ENCODE data around the gene HK2.
"Not testable (repeated sequence)": the region's sequence is repeated elsewhere in the genome, so short reads cannot be mapped to it uniquely, and the experiment has no call there.

Gene HK2

DNA sequence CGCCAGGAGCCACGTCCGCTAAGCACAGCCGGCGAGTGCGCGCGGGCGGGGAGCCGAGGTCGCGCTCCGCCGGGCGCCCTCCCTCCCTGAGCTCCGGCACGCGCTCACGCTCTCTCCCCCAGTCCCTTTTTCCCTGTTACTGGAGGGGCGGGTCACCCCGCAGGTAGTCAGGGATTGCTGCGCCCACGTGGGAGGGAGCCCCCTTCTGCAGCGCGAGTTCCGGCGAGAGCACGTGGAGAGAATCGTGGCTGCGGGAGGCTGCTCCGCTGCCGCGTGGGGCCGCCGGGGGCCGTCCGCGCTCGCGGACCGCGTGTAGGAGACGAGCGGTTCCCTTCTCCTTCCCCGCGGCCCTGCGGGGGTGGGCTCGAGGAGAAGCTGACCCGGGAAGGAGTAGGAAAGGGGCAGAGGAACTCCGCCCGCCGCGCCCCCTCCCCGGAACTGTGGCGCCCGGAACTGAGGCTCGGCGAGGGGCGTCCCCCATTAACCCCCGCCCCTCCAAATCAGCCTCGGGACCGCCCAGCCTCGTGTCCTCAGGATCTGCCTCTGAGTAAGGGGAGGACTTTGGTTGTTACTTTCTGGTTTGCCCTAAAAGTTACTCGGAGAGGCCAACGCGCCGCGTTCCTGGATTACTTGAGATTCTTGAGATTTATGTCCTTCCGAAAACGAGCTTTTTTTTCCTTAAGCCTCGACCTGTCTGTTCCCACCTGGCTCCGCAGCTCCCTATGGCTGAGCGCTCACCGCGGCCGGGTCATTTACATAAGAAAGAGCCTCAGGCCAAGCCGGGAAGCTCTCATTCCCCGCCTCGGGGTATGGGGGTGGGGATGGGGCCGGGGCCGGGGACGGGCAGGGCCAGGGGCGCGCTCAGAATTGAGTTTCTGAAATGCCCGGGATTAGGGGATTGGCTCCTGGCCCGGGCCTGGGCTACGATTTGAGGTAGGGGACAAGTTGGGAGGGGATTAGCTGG is 1.1 kb downstream of the HK2 start:
- DNase-seq (ENCODE audit: low read depth, low spot score) = peak; percentile 64

DNA sequence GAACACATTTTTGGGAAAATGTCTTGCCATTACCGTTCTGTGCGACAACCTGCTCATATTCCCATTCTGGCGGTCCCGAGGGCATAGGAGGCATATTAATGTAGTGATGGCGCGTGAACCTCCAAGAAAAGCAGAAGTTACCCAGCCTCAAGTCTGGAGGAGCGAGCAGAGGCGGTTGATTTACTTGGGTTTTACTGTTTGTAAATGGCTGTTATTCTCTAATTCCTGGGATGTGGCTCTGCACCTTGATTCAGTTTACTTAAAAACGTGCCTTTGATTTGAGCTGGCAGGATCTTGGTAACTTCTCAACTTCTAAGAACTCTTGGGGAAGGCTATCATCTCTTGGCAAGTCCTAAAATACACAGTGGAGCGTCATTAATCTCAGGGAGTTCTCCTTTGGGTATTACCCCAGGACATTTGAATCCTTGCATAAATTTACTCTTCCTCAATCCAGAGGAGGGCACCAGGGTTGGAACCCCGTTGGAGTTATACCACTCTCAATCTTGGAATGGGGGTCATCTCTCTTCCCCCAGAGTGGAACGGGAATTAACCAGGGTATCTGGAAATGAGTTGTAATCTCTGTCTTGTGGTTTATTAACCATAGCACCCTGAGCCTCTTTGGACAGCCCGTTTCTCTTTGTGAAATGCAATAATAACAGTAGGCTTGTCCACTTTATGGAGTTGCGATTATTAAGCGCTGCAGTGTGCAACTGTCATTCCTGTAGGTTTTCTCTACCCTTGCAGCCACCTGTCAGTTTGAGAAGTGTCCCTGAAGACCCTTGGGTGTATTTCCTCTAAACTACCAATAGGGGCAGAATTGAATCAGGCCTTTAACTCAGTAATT is 2.1 kb downstream of the HK2 start:
- DNase-seq (ENCODE audit: low read depth, low spot score) = peak; percentile 49

DNA sequence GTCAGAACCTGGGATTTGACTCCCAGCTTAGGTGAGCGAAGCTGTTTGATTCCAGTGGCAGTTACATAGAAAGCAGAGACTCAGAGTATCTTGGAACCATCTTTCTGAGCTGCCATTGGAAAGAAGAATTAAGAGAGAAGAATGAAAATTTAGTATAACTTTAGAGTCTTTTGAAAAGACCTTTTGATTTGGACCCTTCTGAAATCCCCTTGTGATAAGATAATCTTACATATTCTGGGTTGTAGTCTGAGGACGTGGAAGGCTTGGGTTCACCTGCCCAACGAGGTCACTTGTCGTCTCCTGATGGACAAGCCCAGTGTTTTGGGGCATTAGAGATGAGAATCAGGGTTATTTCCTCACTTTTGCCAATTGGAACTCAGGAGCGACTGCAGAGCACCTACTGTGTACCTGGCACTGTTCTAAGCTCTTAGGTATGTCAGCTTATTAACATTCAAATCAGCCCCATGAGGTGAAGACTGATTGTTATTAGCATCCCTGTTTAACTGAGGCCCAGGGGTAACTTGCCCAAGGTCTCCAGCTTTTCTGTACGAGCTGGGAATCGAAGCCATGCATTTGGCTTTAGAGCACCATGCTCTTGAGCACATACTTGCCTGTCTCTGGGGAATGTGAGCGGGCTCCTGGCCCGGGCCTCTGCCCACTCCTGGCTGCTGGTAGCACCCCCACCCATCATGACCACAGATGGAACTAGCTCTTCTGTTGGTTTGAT is 2.9 kb downstream of the HK2 start:
- DNase-seq (ENCODE audit: low read depth, low spot score) = no peak

DNA sequence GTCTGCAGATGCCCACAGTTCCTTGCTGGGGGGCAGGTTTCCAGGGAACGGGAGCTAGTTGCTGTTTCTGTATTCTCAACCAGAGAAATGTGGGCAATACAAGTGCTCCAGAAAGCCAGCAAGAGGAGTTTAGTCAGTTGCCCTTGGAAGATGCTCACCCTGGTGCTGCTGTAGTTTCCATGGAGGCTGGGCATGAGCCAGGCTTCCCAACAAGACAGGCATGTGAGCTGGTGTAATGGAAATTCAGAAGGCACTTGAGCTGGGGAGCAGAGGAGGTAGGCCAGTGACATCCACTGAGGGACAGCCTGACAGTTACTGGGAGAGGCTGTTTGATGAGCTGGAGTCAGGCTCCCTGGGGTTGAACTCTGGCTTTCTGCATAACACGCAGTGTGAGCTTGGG is 7.7 kb downstream of the HK2 start:
- no peak for DNase-seq (ENCODE audit: low read depth, low spot score)

DNA sequence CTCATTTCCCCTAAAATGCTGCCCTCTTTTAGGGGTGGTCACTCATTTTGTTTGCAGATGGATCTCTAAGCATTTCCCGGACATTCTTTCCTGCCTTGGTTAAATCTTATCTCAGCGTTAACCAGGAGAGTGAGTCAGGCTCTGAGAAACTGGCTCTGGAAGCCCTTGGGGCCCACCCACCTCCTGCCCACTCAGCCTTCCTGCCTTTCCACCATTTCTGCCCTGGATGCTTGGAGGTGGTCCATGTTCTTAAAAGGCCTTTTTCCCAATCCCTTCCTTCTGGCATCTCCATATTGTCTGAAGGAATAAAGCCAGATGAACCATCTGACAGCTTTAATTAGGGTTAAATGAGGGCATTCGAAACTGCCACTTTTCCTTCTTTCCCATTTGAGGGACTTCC is 9.5 kb downstream of the HK2 start:
- peak; percentile 80 for DNase-seq (ENCODE audit: low read depth, low spot score)

DNA sequence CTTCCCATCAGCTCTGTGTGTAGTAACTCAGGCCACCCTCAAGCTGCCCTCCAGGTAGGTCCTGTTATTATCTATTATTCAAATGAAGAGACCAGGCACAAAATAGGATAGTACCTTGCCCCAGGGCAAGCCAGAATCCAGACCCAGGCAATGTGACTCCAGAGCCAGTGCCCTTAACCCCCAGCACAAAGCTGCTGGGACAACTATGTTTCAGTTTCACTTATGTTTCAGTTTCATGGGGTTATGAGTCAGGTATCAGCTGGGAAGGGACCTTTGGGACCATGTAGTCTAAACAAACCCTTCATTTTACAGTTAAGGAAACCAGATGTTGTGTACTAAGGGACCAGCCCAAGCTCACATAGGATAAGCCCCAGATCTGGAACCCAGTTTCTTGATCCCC is 10.0 kb downstream of the HK2 start:
- peak; percentile 43 for DNase-seq (ENCODE audit: low read depth, low spot score)

DNA sequence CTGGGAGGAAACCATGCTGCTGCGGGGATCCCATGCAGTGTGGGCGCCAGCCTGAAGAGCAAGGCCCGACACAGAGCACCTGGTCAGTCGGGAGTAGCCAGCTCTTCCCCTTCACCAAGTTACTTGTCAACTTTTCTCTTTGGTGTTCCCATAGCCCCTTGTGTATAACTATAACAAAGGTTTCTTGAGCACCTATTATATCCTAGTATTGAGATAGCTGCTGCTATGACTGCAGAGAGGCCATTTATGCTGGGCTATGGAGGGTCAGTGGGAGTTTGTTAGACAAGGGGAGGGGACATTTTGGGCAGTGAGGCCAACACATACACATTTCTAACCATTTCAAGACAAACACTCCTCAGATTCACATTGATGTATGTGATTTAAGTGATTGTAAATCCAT is 10.8 kb downstream of the HK2 start:
- no peak for DNase-seq (ENCODE audit: low read depth, low spot score)

DNA sequence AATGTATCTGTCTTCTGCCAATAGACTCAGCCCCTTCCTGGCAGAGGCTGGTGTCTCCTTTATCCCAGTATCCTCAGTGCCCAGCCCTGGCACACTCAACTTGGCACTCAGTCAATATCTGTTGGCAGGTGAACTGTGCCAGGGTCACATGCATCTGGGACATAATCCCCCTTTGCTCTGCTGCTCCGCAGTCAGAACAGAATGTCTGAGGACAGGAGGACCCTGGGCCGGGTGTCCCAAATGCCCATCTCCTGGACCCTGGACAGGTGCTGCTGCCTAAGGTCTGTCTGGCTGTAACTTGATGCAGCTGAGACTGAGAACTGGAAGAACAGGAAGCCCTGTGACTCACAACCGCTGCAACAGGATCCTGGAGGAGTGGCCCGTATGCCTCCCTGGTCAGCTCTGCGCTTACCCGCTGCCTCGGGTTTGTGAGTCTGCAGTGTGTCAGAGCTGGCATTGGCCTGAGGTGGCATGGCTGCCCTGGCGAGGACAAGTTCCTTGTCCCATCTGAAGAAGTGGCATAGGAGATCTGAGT is 11.4 kb downstream of the HK2 start:
- DNase-seq (ENCODE audit: low read depth, low spot score) = peak; percentile 93

DNA sequence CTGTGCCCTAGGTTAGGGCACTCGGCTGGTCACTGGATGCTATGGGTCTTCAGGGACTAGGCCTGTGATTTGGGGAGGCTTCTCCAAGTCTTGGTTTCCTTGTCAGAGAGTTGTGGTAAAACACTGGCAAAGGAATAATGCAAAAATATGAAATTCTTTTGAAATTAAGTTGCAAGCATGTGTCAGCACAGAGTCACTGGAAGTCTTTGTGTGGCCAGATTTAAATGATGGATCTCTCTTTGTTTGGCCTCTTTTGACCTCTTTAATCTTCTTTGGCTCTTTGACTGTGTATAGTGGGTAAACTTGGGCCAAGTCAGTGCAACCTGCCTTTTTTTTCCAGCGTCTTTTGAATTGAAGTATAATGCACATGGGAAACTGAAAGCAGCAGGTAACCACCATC is 12.1 kb downstream of the HK2 start:
- no peak for DNase-seq (ENCODE audit: low read depth, low spot score)

DNA sequence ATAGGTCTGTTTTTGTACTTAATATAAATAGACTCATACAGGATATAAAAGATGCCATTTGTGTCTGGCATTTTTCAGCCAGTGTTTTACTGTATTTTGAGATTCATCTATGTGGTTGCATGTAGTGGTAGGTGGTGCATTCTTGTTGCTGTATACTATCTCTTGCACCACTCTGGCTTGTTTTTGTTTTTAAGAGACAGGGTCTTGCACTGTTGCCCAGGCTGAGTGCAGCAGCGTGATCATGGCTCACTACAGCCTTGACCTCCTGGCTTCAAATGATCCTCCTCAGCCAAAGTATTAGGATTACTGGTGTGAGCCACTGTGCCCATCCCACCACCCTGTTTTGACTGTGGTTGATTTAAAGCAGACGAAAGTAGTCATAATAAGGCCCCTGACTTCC is 12.6 kb downstream of the HK2 start:
- DNase-seq (ENCODE audit: low read depth, low spot score) = no peak

DNA sequence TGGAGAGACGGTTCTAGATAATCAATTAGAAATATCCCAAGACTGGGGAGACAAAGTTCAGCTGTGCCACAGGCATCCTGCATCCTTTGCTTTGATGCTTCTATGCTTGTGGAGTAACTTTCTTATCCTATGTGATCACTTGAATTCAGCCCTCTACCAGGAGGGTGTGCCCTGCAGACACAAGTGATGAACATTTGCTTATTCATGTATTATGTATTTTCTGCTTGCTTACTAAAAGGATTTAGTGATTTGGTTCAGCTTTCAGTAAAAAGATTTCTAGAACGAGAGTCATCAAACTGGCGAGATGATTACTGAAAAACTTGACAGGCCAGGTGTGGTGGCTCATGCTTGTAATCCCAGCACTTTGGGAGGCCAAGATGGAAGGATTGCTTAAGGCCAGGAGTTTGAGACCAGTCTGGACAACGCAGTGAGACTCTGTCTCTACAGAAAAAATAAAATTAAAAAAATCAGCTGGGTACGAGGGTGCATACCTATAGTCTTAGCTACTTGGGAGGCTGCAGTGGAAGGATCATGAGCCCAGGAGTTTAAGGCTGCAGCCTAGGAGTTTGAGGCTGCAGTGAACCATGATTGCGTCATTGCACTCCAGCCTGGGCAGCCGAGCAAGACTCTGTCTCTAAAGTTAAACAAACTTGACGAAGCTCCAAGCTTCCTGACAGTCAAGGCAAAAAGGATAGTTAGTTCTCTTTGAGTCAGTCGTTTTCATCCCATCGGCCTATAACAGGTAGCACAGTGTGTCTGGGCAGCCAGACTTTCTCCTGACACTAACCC is 13.3 kb downstream of the HK2 start:
- DNase-seq (ENCODE audit: low read depth, low spot score) = no peak

DNA sequence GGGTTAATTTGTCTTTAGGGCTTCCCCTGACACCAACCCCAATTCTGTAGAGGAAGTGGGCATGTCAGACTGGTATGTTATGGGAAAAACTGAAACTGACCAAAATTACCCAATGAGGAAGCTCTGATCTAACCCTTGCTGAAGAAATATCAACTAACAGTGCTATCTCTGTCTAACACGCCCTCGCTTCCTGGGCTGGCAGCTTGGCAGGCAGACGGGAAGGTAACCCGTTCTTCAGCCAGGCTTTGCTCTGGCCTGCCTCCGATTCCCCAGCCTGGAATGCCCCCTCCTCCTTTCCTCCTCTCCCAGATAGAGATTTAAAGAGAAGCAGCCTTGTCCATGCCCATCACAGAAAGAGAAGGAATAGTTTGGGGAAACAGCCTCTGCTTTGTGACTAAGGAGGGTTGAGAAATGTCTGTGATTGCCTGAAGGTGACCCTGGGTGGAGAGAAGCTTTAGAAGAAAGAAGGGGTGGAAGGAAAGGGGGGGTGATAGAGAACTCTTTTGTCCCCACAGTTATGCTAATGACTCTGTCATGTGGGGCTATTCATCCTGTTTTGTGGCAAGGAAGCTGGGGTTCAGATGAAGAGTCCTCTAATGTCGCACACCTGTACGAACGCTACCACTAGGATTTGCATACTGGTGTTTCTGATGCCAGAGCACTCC is 15.4 kb downstream of the HK2 start:
- no peak for DNase-seq (ENCODE audit: low read depth, low spot score)

DNA sequence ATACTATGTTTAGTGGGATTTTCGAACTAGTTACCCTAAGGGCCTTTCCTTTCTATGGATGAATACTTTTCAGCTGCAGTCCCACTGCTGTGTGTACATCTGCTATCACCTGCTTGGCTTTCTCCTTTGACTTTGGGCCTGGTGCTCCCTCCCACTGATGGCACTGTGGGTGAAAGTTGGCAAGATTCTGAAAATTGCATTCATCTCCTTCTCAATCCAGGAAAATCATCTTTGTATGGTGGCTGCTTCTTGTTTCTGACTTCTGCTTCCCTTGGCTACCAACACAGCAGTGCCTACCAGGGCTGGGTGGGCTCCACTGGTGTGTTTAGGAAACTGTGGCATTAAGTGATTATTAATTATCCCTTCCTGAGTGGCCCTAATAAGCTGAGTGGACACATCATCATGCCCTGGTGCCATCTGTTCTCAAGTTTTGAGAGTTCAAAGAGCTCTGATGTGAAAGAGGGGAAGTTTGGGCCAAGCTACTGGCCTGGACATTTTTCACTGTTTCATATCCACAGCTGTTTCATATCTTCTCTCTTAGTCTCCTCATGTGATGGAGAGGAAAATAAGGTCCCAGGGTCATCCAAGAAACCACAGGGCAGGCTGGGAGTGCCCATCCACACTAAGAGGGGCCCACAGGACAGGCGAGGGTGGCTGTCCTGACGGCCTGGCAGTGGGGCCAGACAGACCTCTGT is 16.7 kb downstream of the HK2 start:
- DNase-seq (ENCODE audit: low read depth, low spot score) = no peak

DNA sequence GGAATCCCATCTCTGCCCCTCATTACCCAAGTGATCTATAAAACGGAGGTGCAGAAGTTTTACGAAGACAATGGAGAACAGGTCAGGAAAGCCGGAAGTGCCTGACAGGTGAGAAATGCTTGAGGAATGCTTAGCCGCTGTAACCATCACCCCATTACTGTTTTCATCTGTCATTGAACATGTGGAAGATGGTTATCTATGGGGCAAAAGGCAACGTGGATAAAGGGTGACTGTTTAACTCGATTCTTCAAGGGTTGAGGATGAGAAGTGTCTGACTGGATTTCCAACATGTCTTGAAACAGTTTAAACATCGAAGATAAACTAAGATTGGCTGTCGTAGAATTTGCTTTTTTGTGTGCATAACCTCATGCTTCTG is 17.3 kb downstream of the HK2 start:
- no peak for DNase-seq (ENCODE audit: low read depth, low spot score)

DNA sequence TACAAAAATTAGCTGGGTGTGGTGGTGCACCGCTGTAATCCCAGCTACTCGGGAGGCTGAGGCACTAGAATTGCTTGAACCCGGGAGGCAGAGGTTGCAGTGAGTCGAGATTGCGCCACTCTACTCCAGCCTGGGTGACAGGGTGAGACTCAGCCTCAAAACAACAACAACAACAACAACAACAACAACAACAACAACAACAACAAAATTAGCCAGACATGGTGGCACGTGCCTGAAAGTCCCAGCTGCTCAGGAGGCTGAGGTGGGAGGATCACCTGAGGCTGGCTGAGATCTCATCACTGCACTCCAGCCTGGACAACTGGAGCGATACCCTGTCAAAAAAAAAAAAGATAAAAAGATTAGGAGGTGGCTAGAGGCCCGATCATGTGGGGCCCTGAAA is 19.4 kb downstream of the HK2 start:
- DNase-seq (ENCODE audit: low read depth, low spot score) = not testable (repeated sequence)

DNA sequence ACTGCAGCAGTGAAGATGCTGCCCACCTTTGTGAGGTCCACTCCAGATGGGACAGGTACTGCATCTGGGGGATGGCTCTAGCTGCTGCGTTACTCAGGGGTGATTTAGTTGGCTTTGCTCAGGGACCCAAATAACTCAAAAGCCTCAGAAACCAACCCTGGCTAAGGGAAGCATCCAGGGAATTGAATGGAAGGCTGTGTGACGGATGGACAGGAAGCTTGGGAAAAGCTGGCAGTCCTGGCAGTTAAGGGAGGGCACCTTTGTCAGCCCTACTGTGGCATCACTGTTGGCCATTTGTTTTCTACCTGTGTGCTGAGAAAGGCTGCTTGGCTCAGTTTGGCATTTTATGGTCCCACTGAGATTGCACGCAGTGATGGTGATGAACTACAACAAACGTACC is 20.5 kb downstream of the HK2 start:
- no peak for DNase-seq (ENCODE audit: low read depth, low spot score)

DNA sequence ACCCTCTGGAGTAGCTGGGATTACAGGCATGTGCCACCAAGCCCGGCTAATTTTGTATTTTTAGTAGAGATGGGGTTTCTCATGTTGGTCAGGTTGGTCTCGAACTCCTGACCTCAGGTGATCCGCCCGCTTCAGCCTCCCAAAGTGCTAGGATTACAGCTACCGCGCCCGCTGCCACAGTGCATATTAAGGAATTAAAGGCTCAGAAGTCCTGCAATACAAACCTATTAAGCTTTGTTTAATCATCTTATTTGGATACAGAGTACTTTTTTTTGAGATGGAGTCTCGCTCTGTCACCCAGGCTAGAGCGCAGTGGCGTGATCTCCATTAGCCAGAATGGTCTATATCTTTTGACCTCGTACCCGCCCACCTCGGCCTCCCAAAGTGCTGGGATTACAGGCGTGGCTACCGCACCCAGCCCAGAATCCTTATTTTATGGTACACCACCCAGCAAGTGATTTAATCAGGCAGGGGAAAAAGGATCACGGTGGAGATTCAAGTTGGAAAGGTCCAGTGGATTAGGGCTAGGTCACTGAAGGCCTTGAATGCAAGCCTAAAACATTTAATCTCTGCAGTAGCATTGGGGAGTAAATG is 21.3 kb downstream of the HK2 start:
- not testable (repeated sequence) for DNase-seq (ENCODE audit: low read depth, low spot score)

DNA sequence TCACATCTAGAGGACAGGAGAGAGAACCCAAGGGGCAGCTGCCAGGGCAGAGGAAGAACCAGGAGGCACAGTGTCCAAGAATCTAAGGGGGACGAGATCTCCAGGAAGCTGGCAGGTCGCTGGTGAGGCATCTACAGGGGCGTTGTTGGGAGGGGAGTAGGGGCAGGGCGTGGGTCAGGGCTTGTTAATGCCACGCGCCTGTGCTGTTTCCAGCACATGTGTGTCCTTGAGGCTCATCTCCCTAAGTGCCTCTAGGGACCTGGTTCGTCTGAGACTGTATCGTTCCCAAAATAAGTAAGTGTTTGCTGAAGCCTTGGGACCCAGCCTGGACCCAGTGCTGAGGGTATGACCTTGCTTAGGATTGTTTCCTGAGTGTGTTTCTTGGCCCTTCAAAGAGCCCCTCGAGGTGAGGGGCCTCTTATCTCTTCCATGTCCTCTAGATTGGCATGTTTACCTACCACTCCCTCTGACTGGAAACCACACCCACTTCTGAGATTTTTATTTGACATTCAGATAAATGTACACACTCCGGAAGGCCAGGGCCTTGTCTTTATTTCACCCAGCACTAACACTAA is 22.2 kb downstream of the HK2 start:
- no peak for DNase-seq (ENCODE audit: low read depth, low spot score)

DNA sequence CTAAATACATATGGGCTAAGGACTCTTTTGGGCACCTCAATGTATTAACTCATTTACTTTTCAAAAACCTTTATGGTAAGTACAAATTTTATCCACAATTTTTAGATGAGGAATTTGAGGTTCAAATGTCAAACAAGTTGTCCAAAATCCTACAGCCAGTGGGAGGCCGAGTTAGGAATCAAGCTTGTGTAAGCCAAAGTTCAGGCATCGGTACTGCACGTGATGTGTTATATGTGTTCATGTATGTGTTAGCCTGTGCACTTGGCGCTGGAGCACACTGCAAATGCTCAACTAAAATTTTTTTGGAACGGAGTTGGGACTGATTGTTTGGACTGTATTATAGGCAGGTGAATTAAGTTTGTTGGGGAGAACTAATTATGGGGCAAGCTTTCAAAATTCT is 22.7 kb downstream of the HK2 start:
- DNase-seq (ENCODE audit: low read depth, low spot score) = no peak
